SK-N-SH (cell line): ENCODE measurements around the gene TKT. TPM values are rescaled to one million over a fixed set of nuclear protein-coding genes. Genes with fewer than 3 reads are reported as not detected.

Source experiments
- CTCF ChIA-PET: fragments of 300-600, 350-600 bp; formaldehyde crosslinking; extraction: SDS; loops from one replicate; lab custom pipeline; 2021; lab: Yijun Ruan, JAX
- POLR2A ChIA-PET: fragments of 350-600 bp; sonication (Branson Sonifier 250); formaldehyde crosslinking; extraction: SDS; loops from one replicate; lab custom pipeline; 2020; ENCODE audit warnings: antibody characterized with exemption, inconsistent platforms; lab: Yijun Ruan, JAX
- DNase-seq: peaks from one replicate; pipeline ENCODE4 v3.0.0; 2012
- H2AFZ ChIP-seq: fragments of 200-600 bp; sonication (generic); 2 replicates; pipeline ENCODE4 v1.8.1; 2016; ENCODE audit warnings: antibody characterized with exemption, mild to moderate bottlenecking, low read depth
- H3F3A ChIP-seq: fragments of 200-600 bp; sonication (generic); replicated peaks from 2 replicates; pipeline ENCODE3; 2016; ENCODE audit warnings: antibody characterized with exemption, mild to moderate bottlenecking; ENCODE audit not compliant: insufficient read depth
- H3K27ac ChIP-seq, 2 experiments: fragments of 200-500 bp in 1 of 2; fragments of 200-600 bp in 1 of 2; sonication (Bioruptor generic) in 1 of 2; sonication (generic), shearing (Covaris generic) in 1 of 2; 2 replicates each; pipeline versions ENCODE4 v1.5.1 to v1.6.1; 2014 to 2016; ENCODE audit warnings: low read depth in 2 of 2, inconsistent platforms in 1 of 2, low read length in 1 of 2, mild to moderate bottlenecking in 1 of 2, mixed read lengths in 1 of 2
- H3K27me3 ChIP-seq: fragments of 200-600 bp; sonication (generic), shearing (Covaris generic); 2 replicates; pipeline ENCODE4 v1.6.1; 2016; ENCODE audit warnings: mixed run types; ENCODE audit not compliant: insufficient read depth
- H3K36me3 ChIP-seq, 2 experiments: fragments of 200-500 bp in 1 of 2; fragments of 200-600 bp in 1 of 2; sonication (Bioruptor generic) in 1 of 2; sonication (generic) in 1 of 2; replicated peaks in 1 of 2; 2 replicates each; pipeline versions ENCODE3 to v1.5.1; 2014 to 2016; ENCODE audit warnings: low read length in 1 of 2, mild to moderate bottlenecking in 1 of 2; ENCODE audit not compliant: insufficient read depth in 2 of 2, control insufficient read depth in 1 of 2
- H3K4me1 ChIP-seq, 2 experiments: fragments of 200-500 bp in 1 of 2; fragments of 200-600 bp in 1 of 2; sonication (Bioruptor generic) in 1 of 2; sonication (generic), shearing (Covaris generic) in 1 of 2; 2 replicates each; pipeline versions ENCODE4 v1.5.1 to v1.6.1; 2014 to 2016; ENCODE audit warnings: low read depth in 1 of 2, low read length in 1 of 2, mixed run types in 1 of 2; ENCODE audit not compliant: insufficient read depth in 2 of 2, control insufficient read depth in 1 of 2
- H3K4me2 ChIP-seq: fragments of 200-600 bp; sonication (generic), shearing (Covaris generic); 2 replicates; pipeline ENCODE4 v1.6.1; 2017; ENCODE audit warnings: mixed run types
- H3K4me3 ChIP-seq, 2 experiments: fragments of 200-500 bp in 1 of 2; fragments of 200-600 bp in 1 of 2; sonication (Bioruptor generic) in 1 of 2; sonication (generic), shearing (Covaris generic) in 1 of 2; 2 replicates each; pipeline versions ENCODE4 v1.5.1 to v1.8.1; 2014 to 2016; ENCODE audit warnings: low read depth in 2 of 2, inconsistent platforms in 1 of 2, low read length in 1 of 2, mild to moderate bottlenecking in 1 of 2, mixed read lengths in 1 of 2, moderate library complexity in 1 of 2
- H3K79me2 ChIP-seq: fragments of 200-600 bp; sonication (generic); 2 replicates; pipeline ENCODE4 v1.8.1; 2017; ENCODE audit warnings: mild to moderate bottlenecking; ENCODE audit not compliant: insufficient read depth
- H3K9ac ChIP-seq: fragments of 200-600 bp; sonication (generic); 2 replicates; pipeline ENCODE4 v1.6.1; 2017; ENCODE audit warnings: mixed run types
- H3K9me2 ChIP-seq: fragments of 200-600 bp; sonication (generic); 2 replicates; pipeline ENCODE4 v1.6.1; 2017; ENCODE audit warnings: mixed run types
- H3K9me3 ChIP-seq: fragments of 200-600 bp; sonication (generic); 2 replicates; pipeline ENCODE4 v1.6.1; 2017; ENCODE audit warnings: mixed run types, mild to moderate bottlenecking, moderate library complexity
- H4K20me1 ChIP-seq: fragments of 200-600 bp; sonication (generic); 2 replicates; pipeline ENCODE4 v1.6.1; 2017; ENCODE audit warnings: mild to moderate bottlenecking, mixed run types; ENCODE audit not compliant: insufficient read depth
- CHD2 ChIP-seq: fragments of 150-350 bp; IDR thresholded peaks from 2 replicates; pipeline ENCODE4 v1.6.1; 2018; ENCODE audit warnings: low read length; ENCODE audit not compliant: partially characterized antibody
- CTCF ChIP-seq: fragments of 200-600 bp; sonication (generic); IDR thresholded peaks from 2 replicates; pipeline ENCODE4 v1.6.1; 2017; ENCODE audit warnings: antibody characterized with exemption, mild to moderate bottlenecking, moderate library complexity
- EZH2phosphoT487 ChIP-seq: fragments of 200-600 bp; sonication (generic); IDR thresholded peaks from 2 replicates; pipeline ENCODE4 v1.6.1; 2017; ENCODE audit warnings: low read depth, mixed run types, mild to moderate bottlenecking, antibody characterized with exemption, moderate library complexity, borderline replicate concordance
- GABPA ChIP-seq: IDR thresholded peaks from 2 replicates; pipeline ENCODE4 v1.4.0; 2012; ENCODE audit warnings: low read depth, mild to moderate bottlenecking
- GATA2 ChIP-seq: sonication (generic); formaldehyde crosslinking; IDR thresholded peaks from 2 replicates; pipeline ENCODE4 v1.5.0; 2020; ENCODE audit warnings: mild to moderate bottlenecking, missing genetic modification reagents
- MEF2A ChIP-seq: IDR thresholded peaks from 2 replicates; pipeline ENCODE4 v1.4.0; 2012; ENCODE audit warnings: low read depth, borderline replicate concordance
- NFIC ChIP-seq: IDR thresholded peaks from 2 replicates; pipeline ENCODE4 v1.4.0; 2012; ENCODE audit warnings: borderline replicate concordance
- NRF1 ChIP-seq: IDR thresholded peaks from 2 replicates; pipeline ENCODE4 v1.6.1; 2012; ENCODE audit warnings: low read depth, mild to moderate bottlenecking, low read length
- POLR2AphosphoS5 ChIP-seq: IDR thresholded peaks from 2 replicates; pipeline ENCODE4 v1.6.1; 2012; ENCODE audit warnings: low read depth, low read length
- REST ChIP-seq: IDR thresholded peaks from 2 replicates; pipeline ENCODE4 v1.6.1; 2012; ENCODE audit warnings: mild to moderate bottlenecking, low read depth, low read length, moderate library complexity
- SIN3A ChIP-seq: IDR thresholded peaks from 2 replicates; pipeline ENCODE4 v1.6.1; 2012; ENCODE audit warnings: low read depth, mild to moderate bottlenecking, low read length, moderate library complexity, borderline replicate concordance
- TEAD4 ChIP-seq: IDR thresholded peaks from 2 replicates; pipeline ENCODE4 v1.4.0; 2012; ENCODE audit warnings: mild to moderate bottlenecking, borderline replicate concordance; ENCODE audit not compliant: insufficient read depth
- YY1 ChIP-seq: IDR thresholded peaks from 2 replicates; pipeline ENCODE4 v1.4.0; 2012; ENCODE audit warnings: low read depth, mild to moderate bottlenecking
- ZBTB33 ChIP-seq: IDR thresholded peaks from 2 replicates; pipeline ENCODE4 v1.4.0; 2012; ENCODE audit warnings: low read depth, borderline replicate concordance
- WGBS: methylation state at CpG from one replicate; pipeline ENCODE4 v1.1.6; 2017; ENCODE audit warnings: low lambda C conversion rate; 5-methylcytosine and 5-hydroxymethylcytosine counted together
- polyA plus RNA-seq, 3 experiments: library from polyadenylated mRNA; depleted of rRNA; stranded (reverse); fragments of >200 nt; gene quantifications; 2 replicates each; pipeline ENCODE4 v1.2.3, GENCODE V29; 2012
- TF ChIP-seq, protein P1 (sequence below): IDR thresholded peaks from 2 replicates; pipeline ENCODE4; 2012
- TF ChIP-seq, protein P2 (sequence below): IDR thresholded peaks from 2 replicates; pipeline ENCODE4 v1.4.0; 2012; ENCODE audit warnings: low read depth, borderline replicate concordance

The TKT gene
- polyA plus RNA-seq, 1 of the 3 experiments (the other 2 are of a cell fraction): 144 TPM

DNA sequence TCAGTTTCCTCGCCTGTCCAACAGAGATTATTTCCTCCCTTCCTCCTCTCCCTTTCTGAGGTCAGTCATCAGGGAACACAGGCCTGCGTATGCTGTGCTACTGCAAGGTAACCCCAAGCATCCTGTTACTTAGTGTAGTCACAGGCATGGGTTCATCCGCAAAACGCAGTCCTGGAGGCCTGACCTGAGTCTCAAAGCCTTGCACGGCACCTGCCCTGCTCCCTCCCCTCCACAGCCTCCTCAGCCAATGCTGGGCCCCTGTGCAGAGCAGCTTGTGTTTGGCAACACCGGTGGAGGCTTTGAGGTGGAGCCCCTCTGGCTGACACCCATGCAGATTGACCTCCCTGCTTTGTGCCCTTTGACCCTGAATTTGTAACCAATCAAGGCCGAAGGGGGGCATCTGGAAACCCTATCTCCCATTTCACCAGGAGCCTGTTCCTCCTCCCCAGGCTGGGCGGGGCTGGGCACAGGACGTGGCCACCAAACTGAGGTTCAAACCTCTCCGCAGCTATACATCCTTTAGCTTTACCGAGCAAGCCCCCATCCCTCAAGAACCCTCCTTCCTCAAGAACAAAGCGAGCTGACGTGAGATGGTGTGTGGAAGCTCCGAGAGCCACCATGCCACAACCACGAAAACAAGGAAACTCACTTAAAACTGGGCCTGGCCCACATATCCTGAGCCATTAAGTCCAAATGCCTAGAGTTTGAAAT is 21.5 kb downstream of the TKT start:
- TF ChIP-seq, protein P1, sequence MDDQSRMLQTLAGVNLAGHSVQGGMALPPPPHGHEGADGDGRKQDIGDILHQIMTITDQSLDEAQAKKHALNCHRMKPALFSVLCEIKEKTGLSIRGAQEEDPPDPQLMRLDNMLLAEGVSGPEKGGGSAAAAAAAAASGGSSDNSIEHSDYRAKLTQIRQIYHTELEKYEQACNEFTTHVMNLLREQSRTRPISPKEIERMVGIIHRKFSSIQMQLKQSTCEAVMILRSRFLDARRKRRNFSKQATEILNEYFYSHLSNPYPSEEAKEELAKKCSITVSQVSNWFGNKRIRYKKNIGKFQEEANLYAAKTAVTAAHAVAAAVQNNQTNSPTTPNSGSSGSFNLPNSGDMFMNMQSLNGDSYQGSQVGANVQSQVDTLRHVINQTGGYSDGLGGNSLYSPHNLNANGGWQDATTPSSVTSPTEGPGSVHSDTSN: no peak
- TF ChIP-seq POLR2AphosphoS5: no peak
- TF ChIP-seq MEF2A: no peak
- TF ChIP-seq NRF1: no peak
- TF ChIP-seq TEAD4: no peak
- TF ChIP-seq CHD2: no peak
- TF ChIP-seq YY1: no peak
- TF ChIP-seq REST: no peak
- TF ChIP-seq SIN3A: no peak
- no peak for TF ChIP-seq GABPA

GRCh38 chr3:53232641-53233377 is 23.0 kb downstream of the TKT start:
- no peak overlapping the region for H3K27ac ChIP-seq
- POLR2A ChIA-PET: no interaction called here
- TF ChIP-seq CTCF: no peak
- no peak for TF ChIP-seq ZBTB33
- TF ChIP-seq NFIC: no peak
- no peak for TF ChIP-seq GATA2 (CRISPR knock-in tag)
- no peak for TF ChIP-seq YY1
- TF ChIP-seq, protein P2, sequence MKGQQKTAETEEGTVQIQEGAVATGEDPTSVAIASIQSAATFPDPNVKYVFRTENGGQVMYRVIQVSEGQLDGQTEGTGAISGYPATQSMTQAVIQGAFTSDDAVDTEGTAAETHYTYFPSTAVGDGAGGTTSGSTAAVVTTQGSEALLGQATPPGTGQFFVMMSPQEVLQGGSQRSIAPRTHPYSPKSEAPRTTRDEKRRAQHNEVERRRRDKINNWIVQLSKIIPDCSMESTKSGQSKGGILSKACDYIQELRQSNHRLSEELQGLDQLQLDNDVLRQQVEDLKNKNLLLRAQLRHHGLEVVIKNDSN: no peak
- TF ChIP-seq EZH2phosphoT487: no peak

More for the DNA sequence above, 21.5 kb downstream of the TKT start:
- H2AFZ ChIP-seq: no peak overlapping the region
- no peaks in the 10 kb centered on the region for H4K20me1 ChIP-seq
- H3K9ac ChIP-seq: no peak overlapping the region
- peaks cover 27% of the 10 kb centered on the region for H3F3A ChIP-seq
- no peaks in the 10 kb centered on the region for H3K9me2 ChIP-seq
- CTCF ChIA-PET: interaction anchor here (0.9 to 1.5 kb wide), 4 partner anchors 8 to 33 kb away, joined by 3 to 8 read pairs (median 4); no protein-coding TSS in a partner anchor
- no peak overlapping the region for H3K4me3 ChIP-seq
- H3K9me3 ChIP-seq: no peaks in the 10 kb centered on the region
- H3K4me1 ChIP-seq: peaks cover 20 to 31% of the 10 kb centered on the region in 2 experiments; a peak in 3 of 4 replicates
- H3K79me2 ChIP-seq: peaks cover 40% of the 10 kb centered on the region
- DNase-seq: no peak
- H3K27me3 ChIP-seq: no peaks in the 10 kb centered on the region
- peaks cover 44 to 75% of the 10 kb centered on the region in 2 experiments for H3K36me3 ChIP-seq
- H3K27ac ChIP-seq: no peak overlapping the region; a peak in 1 of 4 replicates
- H3K4me2 ChIP-seq: no peak overlapping the region
- WGBS: 86% methylated on average over 13 of the region's 15 CpGs
- POLR2A ChIA-PET: no interaction called here

More at GRCh38 chr3:53232641-53233377, 23.0 kb downstream of the TKT start:
- H3K4me1 ChIP-seq: peaks cover 10 to 21% of the 10 kb centered on the region in 2 experiments; a peak in 3 of 4 replicates
- DNase-seq: peak; percentile 12
- H3F3A ChIP-seq: peaks cover 13% of the 10 kb centered on the region
- H4K20me1 ChIP-seq: no peaks in the 10 kb centered on the region
- no peak overlapping the region for H3K4me3 ChIP-seq
- CTCF ChIA-PET: interaction anchor here (0.6 to 1.5 kb wide), 2 partner anchors 13 to 251 kb away, joined by 3 to 8 read pairs; no protein-coding TSS in a partner anchor
- no peak overlapping the region for H2AFZ ChIP-seq
- H3K9me2 ChIP-seq: no peaks in the 10 kb centered on the region
- no peak overlapping the region for H3K4me2 ChIP-seq
- no peaks in the 10 kb centered on the region for H3K9me3 ChIP-seq
- H3K79me2 ChIP-seq: peaks cover 40% of the 10 kb centered on the region
- H3K36me3 ChIP-seq: peaks cover 55 to 83% of the 10 kb centered on the region in 2 experiments
- no peak overlapping the region for H3K9ac ChIP-seq
- no peaks in the 10 kb centered on the region for H3K27me3 ChIP-seq
- whole genome bisulfite sequencing: 80% methylated on average over 1 of the region's 18 CpGs
